ENCODE measurements around the gene JAK3.

GRCh38 chr19:17826508-17827056, 21.2 kb downstream of the JAK3 start:
- TF ChIP-seq ZNF12 (CRISPR knock-in tag; IDR thresholded peaks at IDR 0.05) (no peak), ZNF10 (CRISPR knock-in tag; IDR thresholded peaks at IDR 0.05; ENCODE audit: borderline replicate concordance, low read depth) (no peak), REST (IDR thresholded peaks at IDR 0.05; ENCODE audit: borderline replicate concordance in 1 of 2, low read depth in 1 of 2, low read length in 2 of 2) (no peak), NBN (conservative IDR thresholded peaks at IDR 0.05) (no peak)
